ENCODE results near the gene RAX2. TPM values are rescaled to one million over a fixed set of nuclear protein-coding genes. Genes with fewer than 3 reads are reported as not detected.

RAX2 gene
- polyA plus RNA-seq, 1 donor from 2014 or later: not detected

- no peaks in the 10 kb centered on the region for H3K9me2 ChIP-seq (ENCODE audit: insufficient read depth, low read length)
- no peak overlapping the region for H3K27ac ChIP-seq (ENCODE audit: low read length)
- H3K79me2 ChIP-seq (replicated peaks; ENCODE audit: insufficient read depth, low read length): no peaks in the 10 kb centered on the region
- H3K9me3 ChIP-seq (ENCODE audit: low read length): no peaks in the 10 kb centered on the region
- H3F3A ChIP-seq (ENCODE audit: insufficient read depth, low read length, poor library complexity, severe bottlenecking): no peaks in the 10 kb centered on the region
- no peaks in the 10 kb centered on the region for H3K27me3 ChIP-seq (ENCODE audit: insufficient read depth, low read depth, low read length)
- TF ChIP-seq POLR2AphosphoS5 (IDR thresholded peaks at IDR 0.05) (no peak), SMC3 (conservative IDR thresholded peaks at IDR 0.05; ENCODE audit: poor library complexity) (no peak), MXI1 (conservative IDR thresholded peaks at IDR 0.05; ENCODE audit: poor library complexity, severe bottlenecking) (no peak), EZH2 (IDR thresholded peaks at IDR 0.05; ENCODE audit: borderline replicate concordance, insufficient read depth, low read length, poor library complexity, severe bottlenecking) (no peak), CTCF (IDR thresholded peaks at IDR 0.05; ENCODE audit: poor library complexity, severe bottlenecking) (no peak), EP300 (conservative IDR thresholded peaks at IDR 0.05; ENCODE audit: poor library complexity, severe bottlenecking) (no peak), REST (IDR thresholded peaks at IDR 0.05; ENCODE audit: borderline replicate concordance) (no peak), TAF1 (IDR thresholded peaks at IDR 0.05; ENCODE audit: low read depth) (no peak), RAD21 (conservative IDR thresholded peaks at IDR 0.05) (no peak)
- no peaks in the 10 kb centered on the region for H4K20me1 ChIP-seq (ENCODE audit: insufficient read depth)
- H3K9ac ChIP-seq (ENCODE audit: low read length): no peak overlapping the region
- no peak overlapping the region for H3K4me3 ChIP-seq (ENCODE audit: low read length)
- no peaks in the 10 kb centered on the region for H3K36me3 ChIP-seq (ENCODE audit: insufficient read depth, low read length)
- no peak overlapping the region for H2AFZ ChIP-seq (ENCODE audit: low read depth, low read length)
- H3K4me2 ChIP-seq (ENCODE audit: low read length): no peak overlapping the region
Measured at GRCh38 chr19:3775831-3776230, 3.8 kb upstream of the RAX2 start.

- H3K4me3 ChIP-seq (ENCODE audit: low read length): no peak overlapping the region
- no peaks in the 10 kb centered on the region for H4K20me1 ChIP-seq (ENCODE audit: insufficient read depth)
- H3K9ac ChIP-seq (ENCODE audit: low read length): no peak overlapping the region
- H3K36me3 ChIP-seq (ENCODE audit: insufficient read depth, low read length): no peaks in the 10 kb centered on the region
- no peaks in the 10 kb centered on the region for H3K27me3 ChIP-seq (ENCODE audit: insufficient read depth, low read depth, low read length)
- no peak overlapping the region for H3K27ac ChIP-seq (ENCODE audit: low read length)
- H3K4me2 ChIP-seq (ENCODE audit: low read length): no peak overlapping the region
- no peaks in the 10 kb centered on the region for H3K79me2 ChIP-seq (replicated peaks; ENCODE audit: insufficient read depth, low read length)
- no peaks in the 10 kb centered on the region for H3K9me2 ChIP-seq (ENCODE audit: insufficient read depth, low read length)
- H3K9me3 ChIP-seq (ENCODE audit: low read length): no peaks in the 10 kb centered on the region
- no peaks in the 10 kb centered on the region for H3F3A ChIP-seq (ENCODE audit: insufficient read depth, low read length, poor library complexity, severe bottlenecking)
- no peak overlapping the region for H2AFZ ChIP-seq (ENCODE audit: low read depth, low read length)
- no peak for TF ChIP-seq EZH2 (IDR thresholded peaks at IDR 0.05; ENCODE audit: borderline replicate concordance, insufficient read depth, low read length, poor library complexity, severe bottlenecking)
- TF ChIP-seq RAD21 (conservative IDR thresholded peaks at IDR 0.05): no peak
- no peak for TF ChIP-seq MXI1 (conservative IDR thresholded peaks at IDR 0.05; ENCODE audit: poor library complexity, severe bottlenecking)
- TF ChIP-seq REST (IDR thresholded peaks at IDR 0.05; ENCODE audit: borderline replicate concordance): no peak
- no peak for TF ChIP-seq CTCF (IDR thresholded peaks at IDR 0.05; ENCODE audit: poor library complexity, severe bottlenecking)
- no peak for TF ChIP-seq EP300 (conservative IDR thresholded peaks at IDR 0.05; ENCODE audit: poor library complexity, severe bottlenecking)
- no peak for TF ChIP-seq SMC3 (conservative IDR thresholded peaks at IDR 0.05; ENCODE audit: poor library complexity)
- TF ChIP-seq POLR2AphosphoS5 (IDR thresholded peaks at IDR 0.05): no peak
- no peak for TF ChIP-seq TAF1 (IDR thresholded peaks at IDR 0.05; ENCODE audit: low read depth)
Measured at GRCh38 chr19:3775374-3775711, 3.3 kb upstream of the RAX2 start.
